IPS-NIHi11 (cell line): ENCODE data around the gene PCNX3.
A peak's percentile ranks its signal among the peaks of the same experiment; 100 is the strongest.

ENCODE experiments used
- DNase-seq: peaks from one replicate; pipeline ENCODE4 v3.0.0; 2012; ENCODE audit warnings: mixed read lengths, low spot score

Gene PCNX3

GRCh38 chr11:65580756-65581155 lies 34.8 kb upstream of the PCNX3 start:
- no peak for DNase-seq

- no peak for DNase-seq
Observed at GRCh38 chr11:65581928-65582327, 33.6 kb upstream of the PCNX3 start.

GRCh38 chr11:65583589-65583988 lies 32.0 kb upstream of the PCNX3 start:
- DNase-seq: no peak

GRCh38 chr11:65584106-65584505 lies 31.5 kb upstream of the PCNX3 start:
- DNase-seq: no peak

- no peak for DNase-seq
Observed at GRCh38 chr11:65584723-65585171, 30.8 kb upstream of the PCNX3 start.

- DNase-seq: no peak
Observed at GRCh38 chr11:65585396-65586246, 30.0 kb upstream of the PCNX3 start.

- no peak for DNase-seq
Observed at GRCh38 chr11:65586247-65586630, 29.3 kb upstream of the PCNX3 start.

- peak; percentile 67 for DNase-seq
Observed at GRCh38 chr11:65586676-65587075, 28.9 kb upstream of the PCNX3 start.

- peak; percentile 81 for DNase-seq
Observed at GRCh38 chr11:65588199-65589054, 27.1 kb upstream of the PCNX3 start.

GRCh38 chr11:65589444-65590239 lies 25.9 kb upstream of the PCNX3 start:
- no peak for DNase-seq

- no peak for DNase-seq
Observed at GRCh38 chr11:65590240-65590738, 25.3 kb upstream of the PCNX3 start.

- DNase-seq: peak; percentile 80
Observed at GRCh38 chr11:65591939-65592857, 23.4 kb upstream of the PCNX3 start.

- no peak for DNase-seq
Observed at GRCh38 chr11:65592858-65593517, 22.6 kb upstream of the PCNX3 start.

- DNase-seq: peak; percentile 83
Observed at GRCh38 chr11:65593518-65594414, 21.8 kb upstream of the PCNX3 start.

- no peak for DNase-seq
Observed at GRCh38 chr11:65595131-65595530, 20.4 kb upstream of the PCNX3 start.

GRCh38 chr11:65595543-65596281 lies 19.9 kb upstream of the PCNX3 start, which contains the start of gene KCNK7:
TSS of gene KCNK7 (minus strand) at chr11:65595800. CDS start at chr11:65595772, 28 bp downstream.
- DNase-seq: no peak

- no peak for DNase-seq
Observed at GRCh38 chr11:65596520-65596919, 19.1 kb upstream of the PCNX3 start.

GRCh38 chr11:65598258-65598699 lies 17.3 kb upstream of the PCNX3 start:
- DNase-seq: no peak
